HFF-Myc (cell line): ENCODE measurements around the gene NEAT1.

Experiments
- DNase-seq: peaks from one replicate; pipeline ENCODE4 v3.0.0-alpha.2; 2011; ENCODE audit warnings: low read depth; ENCODE audit errors: extremely low read depth
- H3K4me3 ChIP-seq: replicated peaks from 2 replicates; pipeline ENCODE4 v1.5.1; 2011; ENCODE audit warnings: low read depth, mild to moderate bottlenecking, control low read depth, low read length
- TF ChIP-seq, protein P1 (sequence below): IDR thresholded peaks from 2 replicates; pipeline ENCODE4 v1.5.1; 2012; ENCODE audit warnings: mild to moderate bottlenecking, low read depth, low read length, control low read depth; ENCODE audit errors: missing control alignments

NEAT1 gene

DNA sequence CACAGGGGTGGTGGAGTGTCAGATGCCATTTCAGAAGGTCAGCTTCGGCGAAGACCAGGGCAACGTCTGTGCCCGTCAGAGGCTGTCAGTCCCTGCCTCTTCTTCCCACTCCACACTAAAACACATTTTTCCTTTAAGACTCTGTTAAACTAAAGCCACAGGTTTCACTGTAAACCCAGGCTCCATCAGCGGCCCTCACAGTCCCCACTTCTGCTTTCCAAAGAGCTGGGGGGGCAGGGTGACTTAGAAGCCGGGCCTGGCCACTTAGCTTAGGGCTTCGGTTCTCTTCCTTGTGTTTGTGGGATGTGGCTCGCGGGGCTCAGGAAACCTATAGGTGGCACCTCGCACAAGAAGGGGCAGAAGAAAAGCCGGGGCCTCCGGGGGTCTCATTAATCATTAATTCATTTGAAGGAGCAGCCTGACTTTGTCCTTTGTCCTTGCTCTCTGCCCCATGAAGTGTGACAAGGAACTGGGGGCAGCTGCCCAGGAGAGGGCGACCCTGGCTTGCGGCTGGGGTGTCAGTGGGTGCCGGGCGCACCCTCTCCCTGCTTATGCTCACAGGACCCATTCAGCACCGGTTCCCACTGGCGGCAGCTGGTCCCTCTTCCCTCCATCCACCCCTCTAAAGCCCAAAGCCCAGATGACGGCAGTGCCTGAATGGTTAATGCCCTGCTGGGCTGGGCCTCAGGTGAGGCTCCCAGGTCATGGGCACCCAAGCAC lies 44.2 kb upstream of the NEAT1 start:
- TF ChIP-seq, protein P1, sequence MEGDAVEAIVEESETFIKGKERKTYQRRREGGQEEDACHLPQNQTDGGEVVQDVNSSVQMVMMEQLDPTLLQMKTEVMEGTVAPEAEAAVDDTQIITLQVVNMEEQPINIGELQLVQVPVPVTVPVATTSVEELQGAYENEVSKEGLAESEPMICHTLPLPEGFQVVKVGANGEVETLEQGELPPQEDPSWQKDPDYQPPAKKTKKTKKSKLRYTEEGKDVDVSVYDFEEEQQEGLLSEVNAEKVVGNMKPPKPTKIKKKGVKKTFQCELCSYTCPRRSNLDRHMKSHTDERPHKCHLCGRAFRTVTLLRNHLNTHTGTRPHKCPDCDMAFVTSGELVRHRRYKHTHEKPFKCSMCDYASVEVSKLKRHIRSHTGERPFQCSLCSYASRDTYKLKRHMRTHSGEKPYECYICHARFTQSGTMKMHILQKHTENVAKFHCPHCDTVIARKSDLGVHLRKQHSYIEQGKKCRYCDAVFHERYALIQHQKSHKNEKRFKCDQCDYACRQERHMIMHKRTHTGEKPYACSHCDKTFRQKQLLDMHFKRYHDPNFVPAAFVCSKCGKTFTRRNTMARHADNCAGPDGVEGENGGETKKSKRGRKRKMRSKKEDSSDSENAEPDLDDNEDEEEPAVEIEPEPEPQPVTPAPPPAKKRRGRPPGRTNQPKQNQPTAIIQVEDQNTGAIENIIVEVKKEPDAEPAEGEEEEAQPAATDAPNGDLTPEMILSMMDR = no peak
- no peak for DNase-seq
- no peak overlapping the region for H3K4me3 ChIP-seq

DNA sequence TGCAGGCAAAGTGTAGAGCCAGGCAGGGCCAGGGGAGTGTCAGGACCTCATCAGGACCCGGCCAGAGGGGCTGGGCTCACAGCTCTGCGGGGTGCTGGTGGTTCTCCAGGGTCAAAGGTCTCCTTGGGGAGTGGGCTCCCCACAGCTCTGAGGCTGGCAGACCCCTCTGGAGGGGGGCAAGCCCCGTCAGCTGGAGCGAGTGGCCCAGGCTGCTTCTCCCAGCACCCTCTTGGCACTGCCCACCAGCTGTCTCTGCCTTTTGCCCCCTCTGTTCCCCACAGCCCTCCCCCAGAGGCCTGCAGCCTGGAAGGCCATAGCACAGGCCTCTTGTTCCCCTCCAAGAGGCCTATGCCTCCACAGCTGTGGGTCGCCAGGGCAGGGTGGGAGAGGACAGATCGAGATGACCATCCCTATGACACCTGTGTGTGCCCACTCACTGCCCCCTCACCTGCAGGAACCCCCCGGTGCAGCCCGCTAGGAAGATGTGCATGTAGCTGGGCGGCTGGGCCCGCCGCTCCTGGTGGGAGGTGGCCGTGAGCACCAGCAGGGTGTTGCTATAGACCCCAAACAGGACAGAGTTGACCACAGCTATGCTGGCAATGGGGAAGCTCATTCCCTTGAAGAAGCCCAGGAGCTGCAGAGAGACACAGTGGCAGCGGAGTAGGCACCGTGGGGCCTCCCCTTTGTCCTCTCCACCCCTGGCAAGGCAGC lies 43.5 kb upstream of the NEAT1 start:
- no peak for DNase-seq
- TF ChIP-seq, protein P1 = no peak
- no peak overlapping the region for H3K4me3 ChIP-seq

DNA sequence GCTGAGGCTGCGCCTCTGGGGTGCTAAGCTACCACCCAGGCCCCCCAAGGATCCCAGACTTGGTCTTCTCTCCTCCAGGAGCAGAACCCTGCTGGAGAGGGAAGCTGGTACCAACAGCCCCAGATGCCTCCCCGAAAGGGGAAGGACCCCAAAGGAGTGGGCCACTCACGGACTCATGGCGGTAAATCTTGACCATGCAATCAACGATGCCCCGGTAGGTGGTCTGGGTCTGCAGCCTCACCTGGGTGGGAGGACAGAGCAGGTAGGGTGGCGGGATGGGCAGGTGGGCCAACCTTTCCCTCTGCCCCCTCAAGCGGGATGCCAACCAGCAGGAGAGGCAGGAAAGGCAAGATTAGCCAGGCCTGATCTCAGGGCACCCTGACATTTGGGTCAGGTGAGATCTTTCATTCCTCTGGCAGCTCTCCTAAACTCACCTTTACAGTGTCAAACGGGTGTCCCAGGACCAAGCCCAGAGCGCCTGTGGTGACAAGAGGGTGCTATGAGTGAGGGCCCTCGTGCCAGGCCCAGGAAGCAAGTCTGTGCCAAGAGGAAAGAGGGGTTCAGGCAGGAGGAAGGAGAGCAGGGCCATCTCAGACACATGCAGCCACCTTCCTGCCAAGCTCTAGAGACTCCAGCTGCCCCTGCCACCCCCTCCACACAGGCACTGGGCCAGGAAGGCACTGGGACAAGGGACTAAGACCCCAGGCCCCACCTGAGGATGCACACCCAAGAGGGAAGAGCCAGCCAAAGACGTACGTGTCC lies 42.7 kb upstream of the NEAT1 start:
- TF ChIP-seq, protein P1 = no peak
- no peak for DNase-seq
- no peak overlapping the region for H3K4me3 ChIP-seq

DNA sequence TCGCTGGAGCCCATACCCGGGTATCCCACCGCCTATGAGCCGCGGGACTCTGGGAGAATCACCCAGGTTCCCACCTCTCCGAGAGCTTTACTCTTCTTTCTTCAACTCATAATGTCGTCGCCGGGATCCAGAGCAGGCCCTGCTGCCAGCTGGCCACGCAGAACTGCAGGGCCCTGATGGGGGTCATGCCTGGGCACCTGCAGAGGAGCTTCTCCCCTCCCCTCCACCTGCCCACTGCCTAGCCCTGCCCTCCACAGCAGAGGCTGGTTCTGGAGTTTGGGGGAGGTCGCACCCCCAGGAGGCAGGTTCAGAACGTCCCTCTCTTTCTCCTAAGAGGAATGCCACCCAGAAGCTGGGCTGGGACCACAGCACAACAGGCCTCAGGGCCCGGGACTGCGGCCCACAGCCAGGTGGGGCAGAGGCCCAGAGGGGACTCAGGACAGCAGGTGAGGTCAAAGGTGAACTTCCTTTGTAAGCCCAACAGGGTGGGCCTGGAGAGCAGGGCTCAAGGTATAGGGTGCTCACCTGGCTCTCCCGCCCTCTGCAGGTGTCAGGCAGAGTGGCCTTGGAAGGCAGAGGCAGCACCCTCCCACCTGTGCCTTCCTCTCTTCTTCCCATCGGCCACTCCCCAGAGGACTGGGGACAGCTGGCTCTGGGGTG lies 42.0 kb upstream of the NEAT1 start:
- TF ChIP-seq, protein P1 = no peak
- DNase-seq = no peak
- no peak overlapping the region for H3K4me3 ChIP-seq

DNA sequence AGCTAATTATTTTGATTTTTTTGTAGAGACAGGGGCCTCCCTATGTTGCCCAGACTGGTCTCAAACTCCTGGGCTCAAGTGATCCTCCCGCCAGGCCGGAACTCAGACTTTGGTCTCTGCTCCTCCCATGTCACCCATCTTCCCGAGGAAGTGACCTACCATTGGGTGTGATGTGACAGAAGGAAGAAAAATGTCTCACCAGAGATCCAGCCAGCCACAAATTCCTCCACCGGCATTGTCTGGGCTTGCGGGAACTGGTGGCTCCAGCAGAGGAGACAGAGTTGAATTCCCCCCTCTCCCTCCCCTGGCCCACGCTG lies 40.9 kb upstream of the NEAT1 start:
- DNase-seq = no peak
- peak overlapping the region; percentile 32 for H3K4me3 ChIP-seq
- TF ChIP-seq, protein P1 = no peak

DNA sequence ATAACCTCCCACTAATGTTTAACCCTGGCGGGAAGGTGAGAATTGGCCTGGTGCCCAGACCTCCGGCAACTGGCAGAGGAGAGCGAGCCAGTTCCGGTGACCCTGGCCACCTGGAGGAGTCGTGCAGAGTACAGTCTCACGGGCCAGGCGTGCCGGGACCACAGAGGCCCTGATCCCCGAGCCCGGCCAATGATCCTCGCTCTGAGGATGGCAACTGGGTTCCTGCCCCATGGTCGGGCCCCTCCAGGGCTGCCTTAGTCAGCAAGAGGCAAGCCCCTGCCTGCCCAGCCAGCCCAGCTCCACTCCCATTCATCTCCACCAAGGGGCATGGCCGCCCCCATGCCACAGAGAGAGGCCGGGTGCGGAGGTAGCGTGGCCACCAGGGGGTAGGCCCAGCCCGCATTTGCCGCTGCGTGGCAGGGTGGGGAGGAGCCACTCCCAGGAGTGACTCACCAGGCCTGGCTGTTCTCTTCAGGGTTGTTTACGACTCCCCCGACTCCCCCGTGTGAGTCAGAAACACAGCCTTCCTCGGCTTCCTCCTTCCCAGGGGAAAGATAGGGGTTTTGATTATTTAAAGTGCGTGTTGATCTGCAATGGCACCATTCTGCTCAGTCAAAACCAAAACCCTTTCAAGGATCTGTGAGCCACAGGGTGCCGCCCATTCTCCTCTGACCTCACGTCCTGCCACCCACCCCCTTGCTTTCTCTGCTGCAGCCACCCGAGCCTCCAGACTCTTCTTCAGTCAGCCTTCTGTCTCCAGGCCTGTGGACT lies 40.4 kb upstream of the NEAT1 start, which contains the start of gene SLC25A45:
TSS of gene SLC25A45 (minus strand) at position 614 of the 771 bp plus-strand sequence. CDS start 695 bp downstream, outside the sequence.
- peak within 1 kb of the TSS; percentile 36 for H3K4me3 ChIP-seq
- DNase-seq = peak; percentile 95
- TF ChIP-seq, protein P1 = peak; percentile 81
